ENCODE measurements around the gene MSS51.

- TF ChIP-seq POLR2A (IDR thresholded peaks at IDR 0.05) (no peak), CTCF (IDR thresholded peaks at IDR 0.05) (no peak)
These were observed 34.3 kb downstream of the MSS51 start for GRCh38 chr10:73399063-73399462.

Measured in esophagus squamous epithelium (tissue), 4 donors.